GM12878 (cell line): ENCODE measurements around the gene RUNX3. TPM values are rescaled to one million over a fixed set of nuclear protein-coding genes. Genes with fewer than 3 reads are reported as not detected.

Experiments
- ATF3 ChIP-seq: IDR thresholded peaks from 2 replicates; pipeline ENCODE4 v1.6.1; 2011; ENCODE audit warnings: low read depth, mild to moderate bottlenecking, low read length, moderate library complexity, borderline replicate concordance; ENCODE audit errors: extremely low read depth
- BCL3 ChIP-seq: IDR thresholded peaks from 2 replicates; pipeline ENCODE4 v1.6.1; 2011; ENCODE audit warnings: borderline replicate concordance, low read depth, mild to moderate bottlenecking, moderate library complexity, low read length; ENCODE audit not compliant: insufficient read depth, poor library complexity, severe bottlenecking
- KDM1A ChIP-seq: fragments of 200-600 bp; sonication (generic); IDR thresholded peaks from 2 replicates; pipeline ENCODE4 v1.6.1; 2016; ENCODE audit warnings: borderline replicate concordance
- MEF2B ChIP-seq: fragments of 450-650 bp; IDR thresholded peaks from 2 replicates; pipeline ENCODE4 v1.6.1; 2018; ENCODE audit warnings: mild to moderate bottlenecking, moderate library complexity; ENCODE audit not compliant: partially characterized antibody, poor library complexity, severe bottlenecking
- NBN ChIP-seq: fragments of 450-650 bp; IDR thresholded peaks from 2 replicates; pipeline ENCODE4 v1.6.1; 2016
- POU2F2 ChIP-seq: IDR thresholded peaks from 3 replicates; pipeline ENCODE4 v1.6.1; 2011; ENCODE audit warnings: low read depth, mild to moderate bottlenecking, low read length, borderline replicate concordance
- RELB ChIP-seq: fragments of 450-650 bp; IDR thresholded peaks from 2 replicates; pipeline ENCODE4 v1.6.1; 2017; ENCODE audit warnings: low read depth, mild to moderate bottlenecking, moderate library complexity
- SUPT20H ChIP-seq: IDR thresholded peaks from 2 replicates; pipeline ENCODE4 v1.6.1; 2011; ENCODE audit warnings: low read depth, mild to moderate bottlenecking, low read length, moderate library complexity, borderline replicate concordance; ENCODE audit not compliant: control insufficient read depth
- ZNF274 ChIP-seq: IDR thresholded peaks from one replicate; pipeline ENCODE4 v1.8.0; 2011; ENCODE audit not compliant: insufficient read length, insufficient read depth
- ZNF384 ChIP-seq: IDR thresholded peaks from 2 replicates; pipeline ENCODE4 v1.6.1; 2012; ENCODE audit warnings: low read depth, mild to moderate bottlenecking, low read length, improper control_type of control experiment, borderline replicate concordance
- ZNF687 ChIP-seq: fragments of 450-650 bp; IDR thresholded peaks from 2 replicates; pipeline ENCODE4 v1.6.1; 2017; ENCODE audit warnings: mild to moderate bottlenecking, moderate library complexity
- polyA plus RNA-seq, 11 experiments: library from polyadenylated mRNA; depleted of rRNA in 4 of 11; unstranded in 6 of 11; stranded (reverse) in 5 of 11; fragments of >200 nt; fragmentation: Nextera tagmentation in 4 of 11; fragmentation: Illumina TruSeq in 1 of 11; extraction: Ambion mirVana in 4 of 11; extraction: Trizol in 1 of 11; gene quantifications; 1 replicate in 1 of 11; 2 replicates in 10 of 11; pipeline versions ENCODE4 v1.2.1 to v1.2.3, GENCODE V29; 2011 to 2016; ENCODE audit warnings: inconsistent platforms in 2 of 11, missing spikeins in 2 of 11, low read depth in 1 of 11
- total RNA-seq, 4 experiments: library from RNA; depleted of rRNA in 3 of 4; stranded (reverse); fragments of >200 nt in 3 of 4; fragmentation: Illumina TruSeq in 1 of 4; extraction: Trizol in 1 of 4; gene quantifications; 2 replicates each; pipeline versions ENCODE4 v1.2.1 to v1.2.3, GENCODE V29; 2013 to 2021

The RUNX3 gene
- total and polyA plus RNA-seq, 10 of the 15 experiments (the other 5 are each of a cell fraction or from before 2014, with no cell fraction given), result 19.0 to 151 (median 31.4) TPM

GRCh38 chr1:24955161-24955560 is 25.1 kb upstream of the RUNX3 start (continued):
- TF ChIP-seq BCL3 (peak; percentile 24), SUPT20H (no peak), MEF2B (no peak), POU2F2 (no peak), NBN (no peak), ZNF687 (peak; percentile 17; the same call in 1 of the 2 replicates), KDM1A (no peak), RELB (no peak), ZNF274 (no peak), ATF3 (no peak), ZNF384 (no peak)
